Cardiac muscle cell (in vitro differentiated cells and primary cell): ENCODE results near the gene RELA. TPM values are rescaled to one million over a fixed set of nuclear protein-coding genes. Genes with fewer than 3 reads are reported as not detected.
"Not testable (repeated sequence)": the region's sequence is repeated elsewhere in the genome, so short reads cannot be mapped to it uniquely, and the experiment has no call there.

Experiments
- DNase-seq, 2 donors: peaks; one replicate each; pipeline versions ENCODE4 v3.0.0 to v3.0.0-alpha.2; 2010 to 2017; ENCODE audit warnings: low read depth in 1 of 2, low spot score in 1 of 2
- H3K27ac ChIP-seq: fragments of 200-600 bp; sonication (generic); 2 replicates; pipeline ENCODE4 v1.5.1; 2016
- H3K27me3 ChIP-seq: fragments of 200-600 bp; sonication (generic); 2 replicates; pipeline ENCODE4 v1.6.0; 2016; ENCODE audit warnings: control low read depth
- H3K36me3 ChIP-seq: fragments of 200-600 bp; sonication (generic); 2 replicates; pipeline ENCODE4 v1.5.1; 2016; ENCODE audit warnings: control low read depth
- H3K4me1 ChIP-seq: fragments of 200-600 bp; sonication (generic); 2 replicates; pipeline ENCODE4 v1.8.1; 2017; ENCODE audit warnings: low read depth, mild to moderate bottlenecking, mixed run types
- H3K4me3 ChIP-seq: fragments of 200-600 bp; sonication (generic); 2 replicates; pipeline ENCODE4 v1.5.1; 2016; ENCODE audit warnings: mild to moderate bottlenecking
- H3K9me3 ChIP-seq: fragments of 200-600 bp; sonication (generic); 2 replicates; pipeline ENCODE4 v1.5.1; 2017; ENCODE audit warnings: low read depth, mild to moderate bottlenecking, control low read depth
- polyA plus RNA-seq: library from polyadenylated mRNA; unstranded; fragments of >200 nt; fragmentation: Nextera tagmentation; extraction: Ambion mirVana; gene quantifications from 2 replicates; pipeline ENCODE4 v1.2.1, GENCODE V29; 2016
- total RNA-seq: library from RNA; depleted of rRNA; stranded (reverse); fragments of >200 nt; gene quantifications from 2 replicates; pipeline ENCODE4 v1.2.3, GENCODE V29; 2016
- TF ChIP-seq, protein P1 (sequence below): IDR thresholded peaks from 2 replicates; pipeline ENCODE4 v1.5.1; 2012; ENCODE audit warnings: low read depth, mild to moderate bottlenecking, low read length

Gene RELA
- total and polyA plus RNA-seq, 2 experiments from 2014 or later = 46.2 to 51.9 TPM

DNA sequence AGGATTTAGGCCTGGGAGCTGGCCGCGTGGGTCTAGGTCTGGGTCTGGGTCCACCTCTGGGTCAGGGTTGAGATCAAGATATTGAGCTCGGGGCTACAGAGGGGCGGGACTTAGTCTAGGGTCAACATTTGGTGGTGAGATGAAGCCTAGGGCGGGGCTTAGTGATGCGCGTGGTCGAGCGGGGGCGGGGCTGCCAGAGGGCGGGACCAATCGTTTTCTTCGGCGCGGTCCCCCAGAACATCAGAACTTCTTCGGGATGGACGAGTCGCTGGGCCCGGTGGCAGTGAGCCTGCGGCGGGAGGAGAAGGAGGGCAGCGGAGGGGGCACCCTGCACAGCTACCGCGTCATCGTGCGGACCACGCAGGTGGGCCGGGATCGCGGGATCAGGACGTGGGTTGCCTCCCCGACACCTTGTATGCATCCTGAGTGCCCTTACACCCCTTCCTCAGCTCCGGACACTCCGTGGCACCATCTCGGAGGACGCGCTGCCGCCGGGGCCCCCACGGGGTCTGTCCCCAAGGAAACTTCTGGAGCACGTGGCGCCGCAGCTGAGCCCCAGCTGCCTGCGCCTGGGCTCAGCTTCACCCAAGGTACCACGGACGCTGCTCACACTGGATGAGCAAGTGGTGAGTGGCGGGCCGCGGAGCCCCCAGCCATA, 20.6 kb downstream of the RELA start:
- Histone ChIP-seq H3K4me3 (no peak overlapping the region), H3K36me3 (no peaks in the 10 kb centered on the region), H3K27me3 (no peaks in the 10 kb centered on the region), H3K4me1 (peaks cover 10% of the 10 kb centered on the region), H3K27ac (no peak overlapping the region), H3K9me3 (no peaks in the 10 kb centered on the region)
- peak in 1 of 2 donors; percentile 36 for DNase-seq
- TF ChIP-seq, protein P1, sequence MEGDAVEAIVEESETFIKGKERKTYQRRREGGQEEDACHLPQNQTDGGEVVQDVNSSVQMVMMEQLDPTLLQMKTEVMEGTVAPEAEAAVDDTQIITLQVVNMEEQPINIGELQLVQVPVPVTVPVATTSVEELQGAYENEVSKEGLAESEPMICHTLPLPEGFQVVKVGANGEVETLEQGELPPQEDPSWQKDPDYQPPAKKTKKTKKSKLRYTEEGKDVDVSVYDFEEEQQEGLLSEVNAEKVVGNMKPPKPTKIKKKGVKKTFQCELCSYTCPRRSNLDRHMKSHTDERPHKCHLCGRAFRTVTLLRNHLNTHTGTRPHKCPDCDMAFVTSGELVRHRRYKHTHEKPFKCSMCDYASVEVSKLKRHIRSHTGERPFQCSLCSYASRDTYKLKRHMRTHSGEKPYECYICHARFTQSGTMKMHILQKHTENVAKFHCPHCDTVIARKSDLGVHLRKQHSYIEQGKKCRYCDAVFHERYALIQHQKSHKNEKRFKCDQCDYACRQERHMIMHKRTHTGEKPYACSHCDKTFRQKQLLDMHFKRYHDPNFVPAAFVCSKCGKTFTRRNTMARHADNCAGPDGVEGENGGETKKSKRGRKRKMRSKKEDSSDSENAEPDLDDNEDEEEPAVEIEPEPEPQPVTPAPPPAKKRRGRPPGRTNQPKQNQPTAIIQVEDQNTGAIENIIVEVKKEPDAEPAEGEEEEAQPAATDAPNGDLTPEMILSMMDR = no peak

GRCh38 chr11:65641297-65642013, 21.3 kb downstream of the RELA start:
- Histone ChIP-seq H3K9me3 (no peaks in the 10 kb centered on the region), H3K27me3 (no peaks in the 10 kb centered on the region), H3K36me3 (no peaks in the 10 kb centered on the region), H3K27ac (no peak overlapping the region), H3K4me3 (no peak overlapping the region), H3K4me1 (peaks cover 11% of the 10 kb centered on the region)
- TF ChIP-seq, protein P1 = no peak
- DNase-seq = no peak

DNA sequence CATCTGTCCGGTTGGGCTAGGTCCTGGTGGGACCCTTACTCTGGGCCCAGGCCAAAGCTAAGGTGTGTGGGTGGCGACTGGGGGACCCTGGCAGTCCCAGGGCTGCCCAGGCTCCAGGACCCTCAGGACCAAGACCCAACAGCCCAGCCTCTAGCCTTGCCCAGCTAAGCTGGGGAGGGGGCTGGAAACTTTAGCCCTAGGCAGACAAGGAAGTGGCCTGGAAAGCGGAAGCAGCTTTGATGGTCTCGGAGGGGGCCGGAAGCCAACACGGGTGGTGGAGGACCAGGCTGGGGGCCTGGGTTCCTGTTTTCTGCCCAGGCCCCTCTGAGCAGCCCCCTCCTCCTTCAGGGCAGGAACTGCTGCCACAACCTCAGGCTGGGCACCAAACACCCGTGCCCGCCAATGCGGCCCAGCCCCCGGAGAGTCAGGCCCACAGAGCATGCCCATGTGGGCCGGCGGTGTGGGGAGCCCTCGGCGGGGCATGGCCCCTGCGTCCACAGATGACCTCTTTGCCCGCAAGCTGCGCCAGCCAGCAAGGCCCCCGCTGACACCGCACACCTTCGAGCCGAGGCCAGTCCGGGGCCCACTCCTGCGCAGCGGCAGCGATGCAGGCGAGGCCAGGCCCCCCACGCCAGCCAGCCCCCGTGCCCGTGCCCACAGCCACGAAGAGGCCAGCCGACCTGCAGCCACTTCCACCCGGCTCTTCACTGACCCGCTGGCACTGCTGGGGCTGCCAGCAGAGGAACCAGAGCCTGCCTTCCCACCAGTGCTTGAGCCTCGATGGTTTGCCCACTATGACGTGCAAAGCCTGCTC, 22.0 kb downstream of the RELA start:
- Histone ChIP-seq H3K27me3 (no peaks in the 10 kb centered on the region), H3K27ac (no peak overlapping the region), H3K4me3 (no peak overlapping the region), H3K9me3 (no peaks in the 10 kb centered on the region), H3K4me1 (peaks cover 11% of the 10 kb centered on the region), H3K36me3 (no peaks in the 10 kb centered on the region)
- TF ChIP-seq, protein P1 = no peak
- no peak for DNase-seq

- Histone ChIP-seq H3K4me3 (no peak overlapping the region), H3K27me3 (no peaks in the 10 kb centered on the region), H3K9me3 (no peaks in the 10 kb centered on the region), H3K36me3 (no peaks in the 10 kb centered on the region), H3K27ac (no peak overlapping the region), H3K4me1 (peaks cover 11% of the 10 kb centered on the region)
- TF ChIP-seq, protein P1 = no peak
- no peak for DNase-seq
Measured at GRCh38 chr11:65639623-65640482, 22.9 kb downstream of the RELA start.

GRCh38 chr11:65639228-65639597, 23.5 kb downstream of the RELA start:
- peaks cover 11% of the 10 kb centered on the region for H3K4me1 ChIP-seq
- not testable (repeated sequence) for H3K4me3 ChIP-seq, H3K27me3 ChIP-seq, H3K9me3 ChIP-seq, H3K27ac ChIP-seq, H3K36me3 ChIP-seq, DNase-seq
